SK-N-MC (cell line): ENCODE measurements around the gene TBC1D9B.

Experiments
- DNase-seq: peaks from one replicate; pipeline ENCODE4 v3.0.0-alpha.2; 2011; ENCODE audit warnings: low read depth, low spot score
- H3K27ac ChIP-seq: fragments of 200-600 bp; sonication (generic); 2 replicates; pipeline ENCODE4 v1.5.1; 2016; ENCODE audit warnings: mixed run types
- H3K36me3 ChIP-seq: fragments of 200-600 bp; sonication (generic); 2 replicates; pipeline ENCODE4 v1.6.1; 2017; ENCODE audit warnings: antibody characterized with exemption, low read length, mixed read lengths; ENCODE audit not compliant: insufficient read depth
- H3K4me3 ChIP-seq: fragments of 200-600 bp; sonication (generic); 2 replicates; pipeline ENCODE4 v1.5.1; 2016
- H3K9ac ChIP-seq: fragments of 200-600 bp; sonication (generic); 2 replicates; pipeline ENCODE4 v1.8.0; 2017; ENCODE audit warnings: mixed run types, mixed read lengths; ENCODE audit not compliant: insufficient read length
- H3K9me3 ChIP-seq: fragments of 200-600 bp; sonication (generic); 2 replicates; pipeline ENCODE4 v1.6.1; 2017; ENCODE audit warnings: low read depth, mild to moderate bottlenecking, antibody characterized with exemption, low read length, moderate library complexity, mixed read lengths
- EZH2 ChIP-seq: fragments of 200-600 bp; sonication (generic); IDR thresholded peaks from one replicate; pipeline ENCODE4 v1.6.1; 2017; ENCODE audit warnings: antibody characterized with exemption
- FOXP2 ChIP-seq: optimal IDR thresholded peaks from 2 replicates; pipeline ENCODE3; 2011; ENCODE audit warnings: mild to moderate bottlenecking, moderate library complexity; ENCODE audit not compliant: insufficient read depth; ENCODE audit errors: extremely low read length, control extremely low read depth
- POLR2AphosphoS5 ChIP-seq: IDR thresholded peaks from 2 replicates; pipeline ENCODE4 v1.6.1; 2012; ENCODE audit warnings: mild to moderate bottlenecking, low read depth, low read length, borderline replicate concordance

TBC1D9B gene

GRCh38 chr5:179858241-179858585, 49.5 kb downstream of the TBC1D9B start:
- TF ChIP-seq POLR2AphosphoS5 (no peak), FOXP2 (no peak), EZH2 (no peak)
- H3K36me3 ChIP-seq, result peaks cover 2% of the 10 kb centered on the region; the same call in 1 of the 2 replicates
- H3K27ac ChIP-seq, result no peak overlapping the region
- DNase-seq, result no peak
- H3K9ac ChIP-seq, result peak overlapping the region; percentile 71
- H3K9me3 ChIP-seq, result no peaks in the 10 kb centered on the region
- H3K4me3 ChIP-seq, result peak overlapping the region; percentile 97

GRCh38 chr5:179854356-179854755, 53.3 kb downstream of the TBC1D9B start:
- Histone ChIP-seq H3K27ac (no peak overlapping the region), H3K9me3 (no peaks in the 10 kb centered on the region), H3K4me3 (no peak overlapping the region), H3K9ac (no peak overlapping the region), H3K36me3 (peaks cover 18% of the 10 kb centered on the region)
- DNase-seq, result no peak
- TF ChIP-seq EZH2 (no peak), FOXP2 (no peak)

GRCh38 chr5:179852993-179853547, 54.6 kb downstream of the TBC1D9B start:
- TF ChIP-seq EZH2 (no peak), POLR2AphosphoS5 (no peak), FOXP2 (no peak)
- H3K36me3 ChIP-seq, result peaks cover 24% of the 10 kb centered on the region
- H3K4me3 ChIP-seq, result no peak overlapping the region
- H3K9ac ChIP-seq, result no peak overlapping the region
- no peak overlapping the region for H3K27ac ChIP-seq
- no peaks in the 10 kb centered on the region for H3K9me3 ChIP-seq
- no peak for DNase-seq

GRCh38 chr5:179841621-179842020, 66.1 kb downstream of the TBC1D9B start:
- Histone ChIP-seq H3K9me3 (no peaks in the 10 kb centered on the region), H3K9ac (no peak overlapping the region), H3K36me3 (peaks cover 32% of the 10 kb centered on the region), H3K27ac (no peak overlapping the region), H3K4me3 (no peak overlapping the region)
- no peak for TF ChIP-seq POLR2AphosphoS5
- no peak for TF ChIP-seq FOXP2
- no peak for TF ChIP-seq EZH2
- DNase-seq, result no peak

GRCh38 chr5:179840766-179841165, 66.9 kb downstream of the TBC1D9B start:
- Histone ChIP-seq H3K36me3 (peaks cover 34% of the 10 kb centered on the region; the same call in 1 of the 2 replicates), H3K27ac (no peak overlapping the region), H3K4me3 (no peak overlapping the region), H3K9me3 (no peaks in the 10 kb centered on the region), H3K9ac (no peak overlapping the region)
- TF ChIP-seq POLR2AphosphoS5, result no peak
- TF ChIP-seq EZH2, result no peak
- TF ChIP-seq FOXP2, result no peak
- DNase-seq, result no peak

- TF ChIP-seq EZH2 (no peak), FOXP2 (no peak), POLR2AphosphoS5 (no peak)
- Histone ChIP-seq H3K27ac (no peak overlapping the region), H3K9ac (no peak overlapping the region), H3K4me3 (no peak overlapping the region), H3K9me3 (no peaks in the 10 kb centered on the region), H3K36me3 (peaks cover 32% of the 10 kb centered on the region; the same call in 1 of the 2 replicates)
- no peak for DNase-seq
Measured at GRCh38 chr5:179840321-179840720, 67.4 kb downstream of the TBC1D9B start.

GRCh38 chr5:179839328-179840256, 68.1 kb downstream of the TBC1D9B start:
- no peak for TF ChIP-seq POLR2AphosphoS5
- TF ChIP-seq FOXP2, result no peak
- no peak for TF ChIP-seq EZH2
- H3K9me3 ChIP-seq, result no peaks in the 10 kb centered on the region
- DNase-seq, result no peak
- H3K27ac ChIP-seq, result no peak overlapping the region
- H3K36me3 ChIP-seq, result peaks cover 32% of the 10 kb centered on the region; the same call in 1 of the 2 replicates
- H3K9ac ChIP-seq, result no peak overlapping the region
- no peak overlapping the region for H3K4me3 ChIP-seq

GRCh38 chr5:179837076-179838011, 70.4 kb downstream of the TBC1D9B start:
- Histone ChIP-seq H3K9ac (no peak overlapping the region), H3K9me3 (no peaks in the 10 kb centered on the region), H3K27ac (no peak overlapping the region), H3K4me3 (no peak overlapping the region), H3K36me3 (peaks cover 47% of the 10 kb centered on the region)
- TF ChIP-seq FOXP2 (no peak), POLR2AphosphoS5 (no peak), EZH2 (no peak)
- no peak for DNase-seq
